ENCODE data around the gene PAN2.
"Not testable (repeated sequence)": the region's sequence is repeated elsewhere in the genome, so short reads cannot be mapped to it uniquely, and the experiment has no call there.

The PAN2 gene

GRCh38 chr12:56351325-56351724 lies 17.5 kb upstream of the PAN2 start:
- Mint-ChIP-seq H3K4me3 (no peak overlapping the region), H3K27me3 (no peaks in the 10 kb centered on the region), H3K27ac (no peak overlapping the region), H3K4me1 (no peaks in the 10 kb centered on the region), H3K9me3 (no peaks in the 10 kb centered on the region)
- ATAC-seq (no peak), DNase-seq (no peak)

GRCh38 chr12:56350662-56351061 lies 16.9 kb upstream of the PAN2 start:
- Mint-ChIP-seq H3K4me3 (no peak overlapping the region), H3K27me3 (no peaks in the 10 kb centered on the region), H3K4me1 (no peaks in the 10 kb centered on the region), H3K9me3 (no peaks in the 10 kb centered on the region), H3K27ac (no peak overlapping the region)
- ATAC-seq (no peak), DNase-seq (no peak)

DNA sequence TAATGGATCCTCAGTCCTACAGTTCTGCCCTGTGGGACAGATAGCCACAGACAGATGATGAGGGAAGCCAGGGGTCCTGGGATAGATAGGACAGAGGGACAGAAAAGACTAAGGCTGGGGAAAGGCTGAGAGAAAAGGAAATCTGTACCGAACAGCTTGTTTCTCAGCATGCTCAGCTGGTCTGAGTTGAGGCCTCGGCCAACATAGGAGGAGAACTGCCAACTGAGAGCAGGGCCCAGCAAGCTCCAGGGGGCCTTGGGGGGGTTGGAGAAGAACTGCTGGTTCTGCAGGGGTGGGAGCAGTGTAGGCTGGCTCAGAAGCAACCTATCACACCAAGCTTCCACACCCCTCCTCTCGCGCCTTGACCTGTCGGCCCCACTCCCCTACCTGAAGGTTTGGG lies 15.0 kb upstream of the PAN2 start:
- Mint-ChIP-seq H3K27ac (peak overlapping the region in 1 of 2 donors; percentile 91), H3K9me3 (no peaks in the 10 kb centered on the region), H3K4me3 (no peak overlapping the region), H3K4me1 (no peaks in the 10 kb centered on the region), H3K27me3 (no peaks in the 10 kb centered on the region)
- no peak for DNase-seq
- no peak for ATAC-seq

DNA sequence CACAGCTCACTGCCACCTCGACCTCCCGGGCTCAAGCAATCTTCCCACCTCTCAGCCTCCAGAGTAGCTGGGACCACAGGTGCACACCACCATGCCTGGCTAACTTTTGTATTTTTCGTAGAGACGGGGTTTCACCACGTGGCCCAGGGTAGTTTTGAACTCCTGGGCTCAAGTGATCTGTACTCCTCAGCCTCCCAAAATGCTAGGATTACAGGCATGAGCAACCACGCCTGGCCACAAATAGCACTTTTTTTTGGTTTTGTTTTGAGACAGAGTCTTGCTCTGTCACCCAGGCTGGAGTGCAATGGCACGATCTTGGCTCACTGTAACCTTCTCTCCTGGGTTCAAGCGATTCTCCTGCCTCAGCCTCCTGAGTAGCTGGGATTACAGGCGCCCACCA lies 13.5 kb upstream of the PAN2 start:
- ATAC-seq, H3K4me3 Mint-ChIP-seq: not testable (repeated sequence)

GRCh38 chr12:56346675-56347074 lies 12.9 kb upstream of the PAN2 start:
- H3K27ac Mint-ChIP-seq: no peak overlapping the region
- H3K27me3 Mint-ChIP-seq: no peaks in the 10 kb centered on the region
- ATAC-seq (peak; percentile 41), DNase-seq (no peak)
- H3K4me3 Mint-ChIP-seq: no peak overlapping the region
- H3K9me3 Mint-ChIP-seq: no peaks in the 10 kb centered on the region
- no peaks in the 10 kb centered on the region for H3K4me1 Mint-ChIP-seq

More for the DNA sequence above, 13.5 kb upstream of the PAN2 start:
- DNase-seq, H3K27ac Mint-ChIP-seq, H3K9me3 Mint-ChIP-seq, H3K27me3 Mint-ChIP-seq, H3K4me1 Mint-ChIP-seq: not testable (repeated sequence)

- H3K9me3 Mint-ChIP-seq, DNase-seq, H3K27me3 Mint-ChIP-seq, H3K27ac Mint-ChIP-seq, H3K4me3 Mint-ChIP-seq, ATAC-seq: not testable (repeated sequence)
- H3K4me1 Mint-ChIP-seq: peaks cover 31% of the 10 kb centered on the region
Observed at GRCh38 chr12:56342290-56342689, 8.5 kb upstream of the PAN2 start.

DNA sequence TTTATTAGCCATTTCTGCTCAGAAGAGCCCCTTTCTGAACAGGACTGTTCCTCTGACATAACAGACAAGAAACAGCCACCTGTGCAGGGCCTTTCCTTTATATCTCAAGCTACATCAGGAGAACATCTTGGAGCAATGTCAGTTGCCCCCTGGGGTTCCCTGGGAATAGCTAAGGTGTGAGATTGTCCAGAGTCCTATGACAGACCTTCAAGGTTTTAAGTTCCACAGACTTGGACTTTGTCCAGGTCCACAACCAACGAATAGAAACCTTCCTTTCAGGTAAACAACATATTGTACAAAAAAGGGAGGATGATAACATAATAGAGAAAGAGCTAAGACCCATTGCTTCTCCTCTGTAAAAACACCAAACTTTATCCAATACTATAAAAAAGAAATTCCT lies 7.8 kb upstream of the PAN2 start:
- H3K27ac Mint-ChIP-seq: no peak overlapping the region
- peaks cover 38% of the 10 kb centered on the region for H3K4me1 Mint-ChIP-seq
- no peaks in the 10 kb centered on the region for H3K27me3 Mint-ChIP-seq
- no peak for ATAC-seq
- no peak for DNase-seq
- no peaks in the 10 kb centered on the region for H3K9me3 Mint-ChIP-seq
- H3K4me3 Mint-ChIP-seq: no peak overlapping the region

DNA sequence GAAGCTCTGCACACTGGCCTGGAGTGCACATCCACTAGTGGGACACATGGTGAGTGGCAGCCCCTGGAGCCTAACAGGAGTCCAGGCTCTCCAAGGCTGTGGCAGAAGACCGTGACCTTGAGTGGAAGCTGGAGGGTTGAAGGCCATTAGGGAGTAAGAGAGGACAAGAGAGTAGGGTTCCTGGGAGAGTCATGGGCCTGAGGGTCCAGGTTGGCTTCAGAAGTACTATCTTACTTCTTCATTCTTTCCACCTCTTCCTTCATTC lies 5.3 kb upstream of the PAN2 start:
- peak overlapping the region; percentile 99 for H3K27ac Mint-ChIP-seq
- no peaks in the 10 kb centered on the region for H3K27me3 Mint-ChIP-seq
- no peaks in the 10 kb centered on the region for H3K9me3 Mint-ChIP-seq
- no peak for DNase-seq
- H3K4me3 Mint-ChIP-seq: peak overlapping the region; percentile 94 to 97
- ATAC-seq: no peak
- H3K4me1 Mint-ChIP-seq: peaks cover 50% of the 10 kb centered on the region

- DNase-seq: peak; percentile 81 to 95
Observed at GRCh38 chr12:56338308-56339157, 4.7 kb upstream of the PAN2 start, which contains the start of gene IL23A. Gene IL23A (plus strand): TSS chr12:56338884. CDS start chr12:56339045, 161 bp downstream.

DNA sequence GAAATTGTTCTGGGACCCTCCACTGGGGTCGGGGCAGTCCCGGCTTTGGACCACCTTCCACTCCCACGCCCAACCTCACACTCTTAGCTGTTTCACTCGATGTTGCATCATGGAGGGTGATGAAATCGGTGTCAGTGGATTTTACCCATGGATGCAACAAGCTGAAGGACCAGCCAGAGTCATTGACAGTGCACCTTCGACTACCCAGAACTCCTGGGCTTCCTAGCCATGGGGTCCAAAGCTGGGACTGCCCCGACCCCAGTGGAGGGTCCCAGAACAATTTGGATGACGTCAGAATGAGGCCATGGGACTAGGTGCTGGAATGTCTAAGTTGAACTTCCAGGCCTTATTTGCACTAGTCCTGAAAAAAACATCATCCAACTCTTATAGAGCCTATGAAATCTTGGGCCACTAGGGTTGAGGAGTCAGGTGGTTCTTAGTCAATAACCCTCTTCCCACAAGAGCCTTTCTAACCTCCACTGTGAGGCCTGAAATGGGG lies 4.0 kb upstream of the PAN2 start:
- H3K27me3 Mint-ChIP-seq: no peaks in the 10 kb centered on the region
- peaks cover 58% of the 10 kb centered on the region for H3K4me1 Mint-ChIP-seq
- peak overlapping the region; percentile 64 to 97 for H3K4me3 Mint-ChIP-seq
- DNase-seq (peak; percentile 35 to 69), ATAC-seq (no peak)
- no peaks in the 10 kb centered on the region for H3K9me3 Mint-ChIP-seq
- peak overlapping the region; percentile 93 to 99 for H3K27ac Mint-ChIP-seq

More at GRCh38 chr12:56338308-56339157, 4.7 kb upstream of the PAN2 start, which contains the start of gene IL23A:
- no peaks in the 10 kb centered on the region for H3K27me3 Mint-ChIP-seq
- peak; percentile 88 for ATAC-seq
- H3K9me3 Mint-ChIP-seq: no peaks in the 10 kb centered on the region
- H3K27ac Mint-ChIP-seq: peak within 1 kb of the TSS; percentile 99
- H3K4me3 Mint-ChIP-seq: peak within 1 kb of the TSS; percentile 94 to 97
- H3K4me1 Mint-ChIP-seq: peaks cover 51% of the 10 kb centered on the region

DNA sequence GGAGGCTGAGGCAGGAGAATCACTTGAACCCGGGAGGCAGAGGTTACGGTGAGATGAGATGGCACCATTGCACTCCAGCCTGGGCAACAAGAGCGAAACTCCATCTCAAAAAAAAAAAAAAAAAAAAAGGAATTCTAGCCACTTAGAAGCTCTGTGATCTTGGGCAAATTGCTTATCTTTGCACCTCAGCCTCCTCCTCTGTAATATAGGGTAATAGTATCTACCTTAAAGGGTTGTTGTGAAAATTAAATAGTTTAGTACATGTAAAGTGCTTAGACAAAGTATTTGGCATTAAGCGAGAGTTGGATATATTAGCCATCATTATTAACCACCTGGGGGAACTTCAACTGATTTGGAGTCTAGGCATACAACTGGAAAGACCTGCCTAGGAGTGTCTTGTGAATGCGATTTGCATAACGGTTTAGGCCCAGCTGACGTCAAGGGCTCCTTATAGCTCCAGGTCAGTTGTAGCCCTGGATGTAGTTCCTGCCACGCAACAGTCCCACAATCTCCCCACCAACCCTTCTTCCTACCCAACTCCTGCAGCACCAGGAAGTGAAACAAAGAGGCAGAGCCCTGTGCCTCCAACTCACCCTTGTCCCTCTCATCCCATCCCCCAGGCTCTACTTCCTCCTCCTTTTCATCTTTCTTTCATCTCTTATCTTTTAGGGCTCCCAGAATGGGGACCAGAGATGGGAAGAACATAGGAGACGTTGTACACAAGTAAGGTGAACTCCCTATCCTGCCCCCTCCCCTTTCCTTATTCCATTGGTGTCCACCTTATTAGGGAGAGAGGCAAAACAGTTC lies 2.8 kb upstream of the PAN2 start:
- peak overlapping the region; percentile 2 to 28 for H3K4me3 Mint-ChIP-seq
- peak overlapping the region; percentile 57 to 90 for H3K27ac Mint-ChIP-seq
- H3K4me1 Mint-ChIP-seq: peaks cover 71% of the 10 kb centered on the region
- H3K9me3 Mint-ChIP-seq: no peaks in the 10 kb centered on the region
- no peaks in the 10 kb centered on the region for H3K27me3 Mint-ChIP-seq
- DNase-seq (no peak), ATAC-seq (no peak)

DNA sequence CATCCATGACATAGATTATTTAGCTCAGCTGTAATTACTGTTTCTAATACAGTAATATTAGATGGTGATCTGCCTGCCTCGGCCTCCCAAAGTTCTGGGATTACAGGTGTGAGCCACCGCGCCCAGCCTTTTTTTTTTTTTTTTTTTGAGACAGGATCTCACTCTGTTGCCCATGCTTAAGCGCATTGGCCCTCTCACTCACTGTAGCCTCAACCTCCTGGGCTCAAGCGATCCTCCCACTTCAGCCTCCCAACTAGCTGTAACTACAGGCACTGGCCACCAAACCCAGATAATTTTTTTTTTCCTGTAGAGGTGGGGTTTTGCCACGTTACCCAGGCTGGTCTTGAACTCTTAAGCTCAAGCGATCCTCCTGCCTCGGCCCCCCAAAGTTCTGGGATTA lies 1.7 kb upstream of the PAN2 start:
- ATAC-seq, H3K9me3 Mint-ChIP-seq, H3K27me3 Mint-ChIP-seq, DNase-seq: not testable (repeated sequence)
- peak overlapping the region; percentile 17 to 47 for H3K4me3 Mint-ChIP-seq
- peaks cover 74% of the 10 kb centered on the region for H3K4me1 Mint-ChIP-seq
- H3K27ac Mint-ChIP-seq: peak overlapping the region in 1 of 2 donors; percentile 93

DNA sequence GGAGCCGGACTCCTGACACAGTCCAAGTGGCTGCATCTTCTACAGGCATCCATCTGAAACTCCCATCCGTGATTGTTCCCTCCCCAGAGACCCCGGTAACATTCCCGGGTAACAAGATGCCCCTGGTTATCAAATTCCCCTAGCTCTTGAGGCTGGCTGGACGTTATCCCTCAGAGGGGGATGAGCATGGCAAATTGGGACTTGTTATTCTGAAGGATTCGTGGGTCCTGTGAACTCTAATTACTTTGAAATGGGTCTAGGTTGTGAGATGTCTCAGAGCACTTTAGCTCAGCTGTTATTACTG lies 642 bp upstream of the PAN2 start:
- Mint-ChIP-seq H3K4me1 (peaks cover 65% of the 10 kb centered on the region), H3K27ac (peak overlapping the region; percentile 99), H3K4me3 (peak overlapping the region; percentile 94), H3K9me3 (no peaks in the 10 kb centered on the region), H3K27me3 (no peaks in the 10 kb centered on the region)
- DNase-seq: no peak
- no peak for ATAC-seq

GRCh38 chr12:56333197-56333678 lies 562 bp downstream of the PAN2 start:
- DNase-seq (no peak), ATAC-seq (peak; percentile 22)
- H3K9me3 Mint-ChIP-seq: no peaks in the 10 kb centered on the region
- H3K27me3 Mint-ChIP-seq: no peaks in the 10 kb centered on the region
- peak overlapping the region; percentile 94 for H3K4me3 Mint-ChIP-seq
- peak overlapping the region; percentile 99 for H3K27ac Mint-ChIP-seq
- H3K4me1 Mint-ChIP-seq: peaks cover 53% of the 10 kb centered on the region

DNA sequence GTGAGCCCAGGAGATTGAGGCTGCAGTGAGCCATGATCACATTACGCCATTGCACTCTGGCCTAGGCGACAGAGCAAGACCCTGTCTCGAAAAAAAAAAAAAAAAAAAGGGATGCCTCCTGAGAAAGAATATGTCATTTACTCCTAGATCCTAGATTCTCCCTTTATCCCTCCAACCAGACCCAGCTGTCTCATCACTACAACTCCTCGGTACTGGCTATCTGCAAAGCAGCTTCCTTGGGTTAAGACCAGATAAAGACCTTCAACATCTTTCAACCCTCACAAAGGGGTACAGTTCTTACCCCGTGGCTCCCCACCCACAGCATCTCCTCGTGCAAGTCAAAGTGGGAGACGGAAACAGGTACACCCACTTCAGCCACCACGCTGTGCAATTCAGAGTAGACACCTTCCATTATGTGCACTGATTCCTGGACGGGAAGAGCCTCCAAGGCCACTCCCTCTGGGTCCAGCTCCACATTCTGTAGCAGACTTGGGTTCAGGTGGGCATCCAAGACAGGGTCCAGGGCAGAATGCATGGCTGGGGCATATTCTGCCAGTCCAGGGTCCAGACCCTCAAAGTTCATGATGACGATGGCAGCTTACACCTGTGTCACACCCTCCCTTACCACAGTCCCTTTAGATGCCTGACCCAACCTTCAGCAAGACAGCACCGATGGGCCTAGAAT lies 1.1 kb downstream of the PAN2 start:
- H3K9me3 Mint-ChIP-seq: no peaks in the 10 kb centered on the region

More for the DNA sequence above, 1.1 kb downstream of the PAN2 start:
- H3K4me1 Mint-ChIP-seq: peaks cover 47% of the 10 kb centered on the region
- H3K4me3 Mint-ChIP-seq: peak overlapping the region; percentile 94
- no peak for DNase-seq
- no peaks in the 10 kb centered on the region for H3K27me3 Mint-ChIP-seq
- no peak for ATAC-seq
- peak overlapping the region; percentile 99 for H3K27ac Mint-ChIP-seq
